ENCODE measurements around the gene GALNT4.

The GALNT4 gene

GRCh38 chr12:89524541-89525304 lies at the start of gene GALNT4:
TSS of gene GALNT4 (minus strand) at chr12:89524796. CDS start at chr12:89524549, 247 bp downstream.
- DNase-seq = peak; percentile 87

- DNase-seq = no peak
Observed at GRCh38 chr12:89573051-89573810, 48.6 kb upstream of the GALNT4 start.

GRCh38 chr12:89571491-89572195 lies 47.0 kb upstream of the GALNT4 start:
- DNase-seq = no peak

GRCh38 chr12:89568484-89568883 lies 43.9 kb upstream of the GALNT4 start:
- no peak for DNase-seq

- no peak for DNase-seq
Observed at GRCh38 chr12:89567691-89568239, 43.2 kb upstream of the GALNT4 start.

GRCh38 chr12:89566615-89567014 lies 42.0 kb upstream of the GALNT4 start:
- no peak for DNase-seq

- DNase-seq = no peak
Observed at GRCh38 chr12:89565002-89565401, 40.4 kb upstream of the GALNT4 start.

- DNase-seq = no peak
Observed at GRCh38 chr12:89559753-89560152, 35.2 kb upstream of the GALNT4 start.

- DNase-seq = no peak
Observed at GRCh38 chr12:89556976-89557375, 32.4 kb upstream of the GALNT4 start.

- no peak for DNase-seq
Observed at GRCh38 chr12:89552376-89552775, 27.8 kb upstream of the GALNT4 start.

GRCh38 chr12:89551747-89552146 lies 27.2 kb upstream of the GALNT4 start:
- DNase-seq = no peak

- no peak for DNase-seq
Observed at GRCh38 chr12:89547101-89547500, 22.5 kb upstream of the GALNT4 start.

- no peak for DNase-seq
Observed at GRCh38 chr12:89546151-89546550, 21.6 kb upstream of the GALNT4 start.

- no peak for DNase-seq
Observed at GRCh38 chr12:89544681-89545184, 20.1 kb upstream of the GALNT4 start.

GRCh38 chr12:89544022-89544421 lies 19.4 kb upstream of the GALNT4 start:
- no peak for DNase-seq

- DNase-seq = peak; percentile 75
Observed at GRCh38 chr12:89542912-89543592, 18.5 kb upstream of the GALNT4 start.

GRCh38 chr12:89542236-89542635 lies 17.6 kb upstream of the GALNT4 start:
- no peak for DNase-seq

GRCh38 chr12:89540586-89540985 lies 16.0 kb upstream of the GALNT4 start:
- DNase-seq = no peak

GRCh38 chr12:89539426-89540223 lies 15.0 kb upstream of the GALNT4 start:
- no peak for DNase-seq

GRCh38 chr12:89538897-89539296 lies 14.3 kb upstream of the GALNT4 start:
- DNase-seq = no peak

GRCh38 chr12:89537389-89537788 lies 12.8 kb upstream of the GALNT4 start:
- DNase-seq = no peak

- no peak for DNase-seq
Observed at GRCh38 chr12:89529738-89530137, 5.1 kb upstream of the GALNT4 start.

Data from activated CD8-positive, alpha-beta memory T cell treated with anti-CD3 and anti-CD28 coated beads for 24 hours (primary cell).